Measurements from ENCODE around the gene C3orf18.

C3orf18 gene

DNA sequence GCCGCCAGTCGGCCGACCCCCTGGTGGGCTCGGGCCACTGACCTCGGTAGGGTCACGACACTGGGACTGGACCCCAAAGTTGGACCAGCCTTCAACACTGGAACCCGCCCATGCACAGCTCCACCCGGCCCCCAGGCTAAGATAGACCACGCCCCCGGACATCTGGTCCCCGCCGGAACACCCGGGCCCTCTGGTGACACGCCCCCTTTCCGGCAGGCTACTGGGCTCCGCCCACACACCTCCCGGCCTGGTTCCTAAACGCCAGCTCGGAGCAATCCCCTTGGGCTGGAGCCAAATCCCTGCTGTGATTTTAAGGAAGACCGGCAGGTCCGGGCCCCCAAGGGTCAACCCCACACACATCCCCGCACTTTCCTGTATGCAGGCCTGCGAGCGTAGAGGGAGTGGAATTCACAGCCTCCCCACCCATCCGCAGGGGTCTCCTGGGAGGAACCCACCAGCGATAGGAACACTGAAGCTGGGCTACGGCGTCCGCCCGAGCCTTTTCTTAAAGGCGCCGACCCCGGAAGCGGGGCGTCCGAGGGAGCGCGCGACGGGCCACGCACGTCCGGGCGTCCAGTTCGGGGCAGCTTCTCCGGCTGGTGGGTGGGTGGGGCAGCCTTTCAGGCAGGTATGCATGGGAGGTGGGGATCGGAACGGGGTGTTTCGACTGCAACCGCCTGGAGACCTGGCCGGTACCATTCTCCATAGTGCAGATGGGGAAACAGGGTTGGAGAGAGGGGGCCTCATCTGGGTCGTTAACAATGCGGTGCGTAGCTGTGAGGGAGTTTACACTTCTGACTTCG, 1.6 kb upstream of the C3orf18 start, which contains the start of gene HEMK1:
Gene HEMK1 (plus strand): TSS at position 576 of the 803 bp plus-strand sequence. CDS start 1,583 bp downstream, outside the sequence.
- H4K20me1 ChIP-seq (ENCODE audit: insufficient read depth): no peaks in the 10 kb centered on the region
- no peaks in the 10 kb centered on the region for H3K36me3 ChIP-seq (ENCODE audit: insufficient read depth)
- no peaks in the 10 kb centered on the region for H3K27me3 ChIP-seq (ENCODE audit: insufficient read depth, low read depth)
- H3K9ac ChIP-seq: peak within 1 kb of the TSS; percentile 25; the same call in 1 of the 2 replicates
- H3K79me2 ChIP-seq (ENCODE audit: insufficient read depth, low read depth): no peaks in the 10 kb centered on the region
- TF ChIP-seq, protein P1, sequence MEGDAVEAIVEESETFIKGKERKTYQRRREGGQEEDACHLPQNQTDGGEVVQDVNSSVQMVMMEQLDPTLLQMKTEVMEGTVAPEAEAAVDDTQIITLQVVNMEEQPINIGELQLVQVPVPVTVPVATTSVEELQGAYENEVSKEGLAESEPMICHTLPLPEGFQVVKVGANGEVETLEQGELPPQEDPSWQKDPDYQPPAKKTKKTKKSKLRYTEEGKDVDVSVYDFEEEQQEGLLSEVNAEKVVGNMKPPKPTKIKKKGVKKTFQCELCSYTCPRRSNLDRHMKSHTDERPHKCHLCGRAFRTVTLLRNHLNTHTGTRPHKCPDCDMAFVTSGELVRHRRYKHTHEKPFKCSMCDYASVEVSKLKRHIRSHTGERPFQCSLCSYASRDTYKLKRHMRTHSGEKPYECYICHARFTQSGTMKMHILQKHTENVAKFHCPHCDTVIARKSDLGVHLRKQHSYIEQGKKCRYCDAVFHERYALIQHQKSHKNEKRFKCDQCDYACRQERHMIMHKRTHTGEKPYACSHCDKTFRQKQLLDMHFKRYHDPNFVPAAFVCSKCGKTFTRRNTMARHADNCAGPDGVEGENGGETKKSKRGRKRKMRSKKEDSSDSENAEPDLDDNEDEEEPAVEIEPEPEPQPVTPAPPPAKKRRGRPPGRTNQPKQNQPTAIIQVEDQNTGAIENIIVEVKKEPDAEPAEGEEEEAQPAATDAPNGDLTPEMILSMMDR (conservative IDR thresholded peaks at IDR 0.05; ENCODE audit: low read depth, low read length): no peak
- peak within 1 kb of the TSS; percentile 81 for H2AFZ ChIP-seq (ENCODE audit: low read depth)
- H3K4me2 ChIP-seq: peak within 1 kb of the TSS; percentile 60
- H3K4me3 ChIP-seq (IDR thresholded peaks at IDR 0.05; ENCODE audit: insufficient read depth, low read depth, low read length): peak within 1 kb of the TSS; percentile 53
- H3K4me1 ChIP-seq (ENCODE audit: low read depth, poor library complexity, severe bottlenecking): peaks cover 31% of the 10 kb centered on the region
- H3K27ac ChIP-seq: no peak within 1 kb of the TSS

DNA sequence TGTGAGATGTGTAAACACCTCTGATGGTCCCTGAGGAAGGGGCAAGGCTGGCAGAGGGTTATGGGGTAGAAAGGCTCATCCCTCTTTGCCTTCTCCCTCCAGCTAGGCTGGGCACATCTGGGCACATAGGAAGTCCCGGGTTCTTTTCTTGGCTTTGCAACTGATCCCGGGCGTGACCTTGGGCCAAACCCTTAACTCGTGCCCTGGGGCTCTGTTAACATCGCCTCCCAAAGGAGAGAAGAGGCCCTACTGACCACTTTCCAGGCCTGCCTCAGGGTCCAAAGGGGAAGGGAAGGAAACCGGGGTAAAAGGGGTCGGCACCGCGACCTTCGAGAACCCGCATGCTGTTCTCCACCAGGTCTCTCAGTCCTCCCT, 549 bp downstream of the C3orf18 start:
- Histone ChIP-seq H4K20me1 (ENCODE audit: insufficient read depth) (no peaks in the 10 kb centered on the region), H3K79me2 (ENCODE audit: insufficient read depth, low read depth) (no peaks in the 10 kb centered on the region), H3K27me3 (ENCODE audit: insufficient read depth, low read depth) (no peaks in the 10 kb centered on the region), H3K4me2 (peak overlapping the region; percentile 45; the same call in 1 of the 2 replicates), H3K27ac (no peak overlapping the region), H3K4me3 (IDR thresholded peaks at IDR 0.05; ENCODE audit: insufficient read depth, low read depth, low read length) (peak overlapping the region; percentile 70), H3K4me1 (ENCODE audit: low read depth, poor library complexity, severe bottlenecking) (peaks cover 16% of the 10 kb centered on the region), H3K36me3 (ENCODE audit: insufficient read depth) (no peaks in the 10 kb centered on the region), H2AFZ (ENCODE audit: low read depth) (peak overlapping the region; percentile 76; the same call in 1 of the 2 replicates), H3K9ac (no peak overlapping the region)
- TF ChIP-seq, protein P1 (conservative IDR thresholded peaks at IDR 0.05; ENCODE audit: low read depth, low read length): no peak

DNA sequence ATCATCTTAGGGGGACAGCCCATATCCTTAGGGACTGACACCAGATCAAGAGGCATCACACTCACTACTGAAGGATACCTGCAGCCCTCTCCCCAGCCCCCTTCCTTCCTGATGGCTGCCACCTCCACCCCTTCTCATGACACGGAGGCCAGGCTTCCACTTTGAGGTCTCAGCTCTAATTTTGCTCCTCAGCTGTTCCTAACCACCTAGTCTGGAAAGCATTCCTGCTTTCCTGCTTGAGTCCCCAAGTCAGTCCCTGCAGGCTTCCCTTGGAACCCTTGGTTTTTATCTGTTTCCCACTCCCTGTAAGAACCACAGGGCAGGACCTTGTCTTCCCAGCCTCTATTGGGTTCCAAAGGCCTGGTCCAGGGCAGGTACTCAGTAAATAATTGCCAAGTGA, 3.2 kb downstream of the C3orf18 start:
- Histone ChIP-seq H2AFZ (ENCODE audit: low read depth) (no peak overlapping the region), H4K20me1 (ENCODE audit: insufficient read depth) (no peaks in the 10 kb centered on the region), H3K9ac (no peak overlapping the region), H3K4me1 (ENCODE audit: low read depth, poor library complexity, severe bottlenecking) (peaks cover 11% of the 10 kb centered on the region), H3K4me3 (IDR thresholded peaks at IDR 0.05; ENCODE audit: insufficient read depth, low read depth, low read length) (no peak overlapping the region), H3K27me3 (ENCODE audit: insufficient read depth, low read depth) (no peaks in the 10 kb centered on the region), H3K27ac (no peak overlapping the region), H3K4me2 (no peak overlapping the region), H3K36me3 (ENCODE audit: insufficient read depth) (no peaks in the 10 kb centered on the region), H3K79me2 (ENCODE audit: insufficient read depth, low read depth) (no peaks in the 10 kb centered on the region)
- TF ChIP-seq, protein P1 (conservative IDR thresholded peaks at IDR 0.05; ENCODE audit: low read depth, low read length): no peak

DNA sequence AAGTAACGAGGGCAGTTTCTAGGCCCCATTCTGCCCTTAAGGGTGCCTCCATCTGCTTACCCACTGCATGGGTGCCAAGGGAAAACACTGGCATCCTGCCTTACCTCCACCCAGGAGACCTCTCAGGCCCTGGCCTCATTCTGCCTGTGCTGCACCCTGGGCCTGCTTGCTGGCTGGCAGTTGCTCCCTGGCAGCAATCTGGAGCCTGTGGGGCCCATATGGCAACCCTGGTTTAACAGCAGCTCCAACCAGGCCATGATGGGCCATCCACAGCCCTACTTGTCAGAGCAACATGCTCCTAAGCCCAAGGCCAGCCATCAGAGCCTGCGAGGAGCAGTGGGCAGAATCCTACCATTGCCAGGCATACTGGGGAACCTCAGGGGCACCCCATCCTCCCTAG, 3.7 kb downstream of the C3orf18 start:
- no peak overlapping the region for H3K9ac ChIP-seq
- no peak overlapping the region for H3K4me2 ChIP-seq
- TF ChIP-seq, protein P1 (conservative IDR thresholded peaks at IDR 0.05; ENCODE audit: low read depth, low read length): no peak
- no peaks in the 10 kb centered on the region for H3K79me2 ChIP-seq (ENCODE audit: insufficient read depth, low read depth)
- H3K4me1 ChIP-seq (ENCODE audit: low read depth, poor library complexity, severe bottlenecking): peaks cover 11% of the 10 kb centered on the region
- H4K20me1 ChIP-seq (ENCODE audit: insufficient read depth): no peaks in the 10 kb centered on the region
- no peak overlapping the region for H3K27ac ChIP-seq
- no peaks in the 10 kb centered on the region for H3K36me3 ChIP-seq (ENCODE audit: insufficient read depth)
- H3K4me3 ChIP-seq (IDR thresholded peaks at IDR 0.05; ENCODE audit: insufficient read depth, low read depth, low read length): no peak overlapping the region
- H2AFZ ChIP-seq (ENCODE audit: low read depth): no peak overlapping the region
- no peaks in the 10 kb centered on the region for H3K27me3 ChIP-seq (ENCODE audit: insufficient read depth, low read depth)

Measured in KMS-11 (cell line).